HG03521 (cell line): ENCODE data around the gene DRICH1.
"Not testable (repeated sequence)": the region's sequence is repeated elsewhere in the genome, so short reads cannot be mapped to it uniquely, and the experiment has no call there.

Experiments used
- ATAC-seq: cut with Tn5 transposase; IDR thresholded peaks from one replicate; pipeline ENCODE4 v1.9.1; 2021; ENCODE audit warnings: mild to moderate bottlenecking, moderate library complexity; ENCODE audit not compliant: unreplicated experiment

DRICH1 gene

DNA sequence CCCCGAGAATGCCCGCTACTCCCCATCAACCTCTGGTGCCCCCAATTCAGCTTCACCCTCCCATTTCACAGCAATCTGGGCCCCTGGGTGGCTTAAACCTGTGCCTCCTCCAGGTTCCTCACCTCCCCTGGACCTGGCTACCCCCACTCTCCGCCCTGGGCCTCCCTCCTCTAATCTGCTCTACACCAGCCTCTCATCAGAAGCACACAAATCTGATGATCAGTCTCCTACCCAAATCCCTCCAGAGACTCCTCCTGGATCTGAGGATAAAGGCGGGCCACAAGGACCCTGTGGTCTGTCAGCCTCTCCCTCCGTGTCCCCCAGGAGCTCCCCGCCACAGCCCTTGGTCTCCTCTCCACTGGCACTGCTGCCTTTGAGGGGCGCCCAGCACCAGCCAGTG is 28.9 kb downstream of the DRICH1 start:
- no peak for ATAC-seq

DNA sequence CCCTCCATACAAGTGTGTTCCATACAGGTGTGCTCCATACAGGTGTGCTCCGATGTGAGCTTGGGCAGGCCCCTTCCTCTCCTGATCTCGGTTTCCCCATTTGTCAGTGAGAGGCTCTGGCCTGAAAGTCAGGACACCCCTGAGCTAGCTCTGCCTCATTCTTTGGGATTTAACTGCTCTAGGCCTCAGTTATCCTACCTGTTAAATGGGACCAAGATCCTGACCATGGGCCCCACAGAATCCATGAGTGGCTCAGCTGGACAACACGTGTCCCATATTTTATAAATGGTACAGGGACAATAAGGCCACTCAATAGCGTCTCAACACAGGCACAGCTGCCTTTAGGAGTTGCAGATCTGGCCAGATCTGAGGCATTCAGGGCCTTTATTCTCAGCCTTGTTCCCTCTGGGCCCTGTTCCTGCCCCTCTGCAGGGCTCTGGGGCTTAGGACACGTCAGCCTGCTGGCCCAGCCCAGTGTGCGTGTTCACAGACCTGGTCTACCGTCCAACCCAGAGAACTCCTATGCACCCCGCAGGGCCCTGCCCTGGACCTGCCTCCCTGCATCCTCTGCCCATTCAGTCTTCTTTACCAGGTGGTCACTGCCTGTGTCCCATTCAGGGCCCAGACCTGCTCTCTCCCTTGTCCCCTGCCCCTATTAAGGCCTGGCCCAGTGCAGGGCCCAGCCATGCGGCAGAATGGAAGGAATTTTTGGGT is 33.2 kb downstream of the DRICH1 start:
- ATAC-seq, result no peak

DNA sequence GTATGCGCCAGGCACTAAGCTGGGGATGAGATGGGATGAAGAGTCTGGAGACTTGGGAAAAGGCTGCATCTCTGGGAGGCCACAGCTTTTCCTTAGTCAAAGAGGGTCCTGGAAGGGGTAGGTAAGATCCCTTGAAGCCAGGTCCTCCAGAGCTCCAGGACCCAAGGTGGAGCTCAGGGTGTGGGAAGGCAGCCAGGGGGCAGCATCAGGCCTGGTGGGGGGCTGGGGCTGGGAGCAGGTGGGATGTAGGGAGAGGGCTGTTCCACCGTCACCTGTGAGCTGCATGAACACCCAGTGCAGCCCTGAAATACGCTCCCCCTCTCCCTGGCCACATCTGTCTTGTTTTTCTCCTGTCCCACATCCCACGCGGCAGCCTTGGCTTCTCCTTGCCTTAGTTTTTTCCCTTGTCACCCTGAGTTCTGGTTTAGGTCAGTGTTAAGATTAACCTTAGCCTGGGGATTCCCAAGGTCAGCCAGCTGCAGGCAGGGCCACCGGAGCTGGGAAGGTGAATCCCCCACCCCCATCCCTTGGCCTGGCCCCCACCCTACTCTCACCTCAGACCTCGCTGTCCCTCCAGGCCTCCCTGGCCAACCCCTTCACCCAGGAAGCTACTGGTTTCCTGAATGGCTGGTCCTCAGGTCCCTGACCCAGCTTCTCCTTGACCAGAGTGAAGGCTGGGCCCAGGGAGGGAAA is 34.4 kb downstream of the DRICH1 start:
- not testable (repeated sequence) for ATAC-seq

DNA sequence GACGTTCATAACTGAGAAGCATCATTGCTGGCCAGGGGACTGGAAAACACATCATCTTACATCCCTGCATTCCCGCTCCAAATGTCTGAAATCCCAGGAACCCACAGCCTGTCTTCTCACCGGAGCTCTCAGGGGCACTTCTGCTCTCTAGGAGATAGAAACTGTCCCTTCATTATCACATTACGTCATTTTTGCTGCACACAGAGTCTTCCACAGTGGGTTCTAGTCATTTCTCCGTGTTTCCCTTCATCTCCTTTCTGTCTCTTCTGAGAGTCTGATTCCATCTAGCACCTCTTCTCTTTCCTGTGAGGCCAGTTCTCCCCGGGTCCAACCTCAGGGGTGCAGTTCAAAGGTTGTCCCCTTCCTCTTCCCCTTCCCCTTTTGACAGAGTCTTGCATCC is 36.2 kb downstream of the DRICH1 start:
- not testable (repeated sequence) for ATAC-seq

DNA sequence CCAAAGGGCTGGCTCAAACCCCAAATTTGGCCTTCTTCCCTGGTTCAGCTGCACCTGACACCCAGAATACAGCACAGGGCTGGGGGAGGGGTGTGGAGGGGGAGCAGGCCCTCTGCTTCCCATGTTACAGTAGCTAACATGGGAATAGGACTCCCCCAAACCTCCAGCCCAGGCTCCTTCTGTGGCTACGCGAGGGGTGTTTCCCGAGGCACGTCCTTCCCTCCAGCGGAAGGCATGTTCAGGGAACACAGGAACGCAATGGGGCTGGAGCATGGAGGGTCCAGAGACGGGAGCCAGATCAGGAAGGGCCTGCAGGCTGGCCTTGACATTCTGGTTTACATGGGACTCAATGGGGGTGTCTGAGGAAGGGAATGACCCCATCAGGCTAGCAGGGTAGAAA is 40.3 kb downstream of the DRICH1 start:
- ATAC-seq, result no peak

DNA sequence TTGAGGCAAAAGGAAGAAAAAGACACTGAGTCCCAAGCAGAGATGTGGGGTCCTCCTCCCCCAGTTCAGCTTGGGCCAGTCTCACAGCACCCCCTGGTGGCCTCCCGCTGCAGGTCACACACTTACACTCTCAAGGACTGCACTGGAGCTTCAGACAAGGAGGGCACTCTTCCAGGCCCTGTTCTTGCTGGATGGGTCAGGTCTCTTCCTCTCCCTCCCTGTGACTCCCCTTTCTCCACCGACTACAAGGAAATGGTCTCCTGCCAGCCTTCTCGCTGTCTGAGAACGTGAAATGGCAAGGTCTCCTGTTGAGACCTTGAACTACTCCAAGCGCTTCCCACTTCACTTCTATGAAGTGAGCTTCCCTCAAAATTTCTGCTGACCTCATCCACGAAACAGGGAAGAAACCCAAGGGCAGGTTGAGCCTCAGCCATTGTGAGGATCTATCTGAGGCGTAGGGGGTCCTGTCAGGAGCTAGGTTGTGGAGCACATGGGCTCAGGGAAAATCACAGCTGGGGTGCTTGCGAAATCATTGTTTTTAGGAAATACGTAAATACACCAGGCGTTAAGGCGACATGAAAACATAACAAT is 40.8 kb downstream of the DRICH1 start:
- no peak for ATAC-seq

DNA sequence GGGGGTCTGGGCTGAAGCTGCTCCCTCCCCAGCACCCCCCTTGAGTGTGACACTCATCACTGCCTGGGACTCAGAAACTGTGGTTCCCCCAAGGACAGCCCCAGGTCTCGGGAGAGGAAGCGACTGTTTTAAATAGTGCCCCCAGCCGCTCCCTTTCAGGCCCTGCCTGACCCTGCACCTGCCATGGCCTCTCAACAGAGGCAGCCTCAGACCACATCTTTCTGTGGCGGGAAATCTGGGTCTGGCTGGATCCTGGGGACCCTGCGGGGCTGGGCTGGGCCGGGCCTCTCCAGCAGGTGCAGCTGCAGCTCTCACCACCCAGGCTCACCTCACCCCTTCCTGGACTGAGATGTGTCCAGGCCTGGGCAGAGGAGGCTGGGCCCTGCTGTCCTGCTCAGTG is 48.3 kb downstream of the DRICH1 start:
- ATAC-seq, result no peak

DNA sequence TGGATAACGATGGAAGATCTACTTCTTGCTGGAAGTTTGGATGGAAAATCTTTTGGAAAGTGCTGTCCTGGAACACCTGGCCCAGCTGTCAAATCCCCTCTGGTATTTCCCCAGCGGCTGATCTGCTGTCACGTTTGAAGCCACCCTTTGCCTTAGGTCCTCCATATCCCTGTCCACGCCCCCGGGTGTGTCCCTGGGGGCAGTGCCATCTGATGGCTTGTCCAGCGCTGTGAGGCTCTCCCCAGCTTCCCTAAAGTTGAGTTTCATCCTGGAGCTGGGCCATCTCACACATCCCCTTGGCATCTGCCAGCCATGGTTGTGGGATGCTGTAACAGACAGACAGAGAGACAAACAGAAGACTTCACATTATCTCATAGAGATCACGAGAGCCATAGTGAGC is 49.0 kb downstream of the DRICH1 start:
- no peak for ATAC-seq

DNA sequence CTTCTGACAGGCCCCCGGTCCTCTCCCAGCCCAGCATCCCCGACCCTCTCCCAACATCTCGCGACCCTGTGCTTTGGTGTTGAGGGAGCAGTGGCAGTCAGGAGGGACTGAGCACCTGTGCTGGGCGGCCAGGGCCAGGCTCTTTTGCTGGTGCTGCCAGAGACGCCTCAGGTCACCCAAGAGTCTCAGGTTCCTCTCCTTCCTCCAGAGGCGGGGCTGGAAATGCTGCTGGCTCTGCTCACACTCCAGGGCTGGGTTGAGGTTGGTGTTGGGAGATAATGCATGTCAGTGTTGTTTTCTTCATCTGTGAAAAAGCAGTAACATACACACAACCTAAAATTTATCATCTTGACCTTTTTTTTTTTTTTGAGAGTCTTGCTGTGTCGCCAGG is 50.9 kb downstream of the DRICH1 start:
- ATAC-seq, result no peak

DNA sequence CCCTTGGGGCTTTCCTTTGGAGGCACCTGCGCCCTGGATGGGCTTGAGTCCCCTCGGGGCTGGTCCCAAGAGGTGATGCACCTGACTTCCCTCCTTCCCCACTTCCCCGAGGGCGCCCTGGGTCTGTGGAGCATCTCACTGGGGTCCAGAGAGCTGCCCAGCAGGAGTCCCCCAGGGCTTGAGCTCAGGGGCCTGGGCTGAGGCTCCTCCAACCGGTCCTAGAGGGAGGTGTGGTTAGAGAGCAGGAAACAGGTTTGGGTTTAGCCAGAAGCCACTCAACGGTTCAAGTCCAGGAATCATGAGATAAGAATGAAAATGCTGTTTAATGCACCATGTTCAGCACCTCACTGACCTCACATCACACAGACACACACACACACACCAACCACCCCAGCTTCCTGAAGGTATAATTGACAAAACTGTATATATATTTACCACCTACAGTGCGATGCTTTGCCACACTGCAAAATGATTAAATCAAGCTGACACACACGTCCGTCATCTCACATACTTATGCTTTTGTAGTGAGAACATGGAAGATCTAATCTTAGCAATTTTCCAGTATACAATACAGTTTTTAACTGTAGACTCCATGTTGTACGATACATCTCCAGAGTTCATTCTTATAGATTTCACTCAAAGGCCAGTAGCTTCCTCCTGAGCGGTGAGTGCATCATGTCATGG is 51.4 kb downstream of the DRICH1 start:
- ATAC-seq, result no peak

DNA sequence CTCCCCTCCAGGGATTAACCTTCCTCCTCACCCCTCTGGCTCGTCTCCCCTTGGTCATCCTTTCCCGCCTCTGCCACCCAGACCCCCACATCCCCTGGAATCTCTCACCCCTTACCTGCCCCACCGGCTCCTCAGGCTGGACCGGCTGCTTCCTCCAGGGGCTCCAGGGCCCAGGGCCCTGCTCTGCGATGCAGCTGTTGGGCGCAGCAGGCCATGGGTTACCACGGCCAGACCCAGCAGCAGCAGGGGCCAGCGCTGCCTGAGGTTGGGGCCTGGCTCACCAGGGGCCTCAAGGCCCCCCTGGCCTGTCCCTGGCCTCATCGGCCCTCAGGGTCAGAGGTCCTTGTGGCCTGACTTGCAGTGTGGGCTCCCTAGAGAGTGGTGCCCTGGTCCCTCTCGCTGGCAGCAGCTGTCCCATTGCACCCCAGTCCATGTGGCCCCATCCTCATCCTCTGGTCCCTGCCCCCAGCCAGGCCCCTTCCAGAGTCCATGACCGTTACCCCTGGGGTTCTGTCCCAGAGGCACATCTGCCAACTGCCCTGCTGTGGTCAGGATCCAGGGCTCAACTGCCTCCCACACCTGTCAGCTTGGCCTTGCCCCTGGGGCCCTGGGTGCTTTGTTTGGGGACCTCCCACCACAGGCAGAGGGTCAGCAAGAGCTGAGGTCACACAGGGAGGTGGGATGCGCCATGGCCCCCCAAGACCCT is 52.1 kb downstream of the DRICH1 start, which contains the start of gene IGLL1:
IGLL1 (minus strand) TSS at position 421 of the 706 bp plus-strand sequence; CDS start at position 321, 100 bp downstream.
- ATAC-seq, result no peak

DNA sequence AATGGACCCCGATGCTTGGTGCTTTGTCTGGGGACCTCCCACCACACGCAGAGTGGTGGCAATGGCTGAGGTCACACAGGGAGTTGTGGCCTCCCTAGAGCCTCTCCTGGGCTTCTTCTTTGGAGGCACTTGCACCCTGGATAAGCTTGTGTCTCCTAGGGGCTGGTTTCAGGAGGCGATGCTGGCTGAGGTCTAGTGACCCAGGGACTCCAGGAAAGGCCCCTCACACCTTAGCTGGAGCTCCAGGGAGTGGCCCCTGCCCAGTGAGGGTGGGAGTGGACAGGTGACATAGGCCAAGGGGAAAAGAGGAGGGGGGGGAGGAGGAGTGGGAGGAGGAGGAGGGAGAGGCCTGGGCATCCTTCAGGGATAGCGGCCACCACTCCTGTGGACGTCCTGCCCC is 52.8 kb downstream of the DRICH1 start:
- ATAC-seq, result no peak

DNA sequence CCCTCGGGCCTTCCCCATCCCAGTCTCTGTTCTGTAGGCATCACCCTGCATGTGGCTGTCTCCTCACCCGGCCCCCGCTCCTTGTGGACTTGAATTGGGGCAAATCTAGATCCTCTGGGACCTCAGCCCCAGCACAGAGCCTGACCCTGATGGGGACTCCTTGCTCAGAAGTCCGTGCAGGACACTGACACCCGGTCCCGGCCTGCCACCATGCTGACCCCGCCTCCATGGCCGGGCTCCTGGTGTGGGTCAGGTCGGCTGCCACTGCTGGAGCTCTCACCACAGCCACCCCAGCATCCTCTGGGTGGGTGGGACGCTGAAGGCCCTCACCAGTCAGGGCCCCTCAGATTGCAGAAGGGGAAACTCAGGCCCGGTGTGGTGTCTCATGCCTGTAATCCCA is 53.8 kb downstream of the DRICH1 start:
- ATAC-seq, result no peak

DNA sequence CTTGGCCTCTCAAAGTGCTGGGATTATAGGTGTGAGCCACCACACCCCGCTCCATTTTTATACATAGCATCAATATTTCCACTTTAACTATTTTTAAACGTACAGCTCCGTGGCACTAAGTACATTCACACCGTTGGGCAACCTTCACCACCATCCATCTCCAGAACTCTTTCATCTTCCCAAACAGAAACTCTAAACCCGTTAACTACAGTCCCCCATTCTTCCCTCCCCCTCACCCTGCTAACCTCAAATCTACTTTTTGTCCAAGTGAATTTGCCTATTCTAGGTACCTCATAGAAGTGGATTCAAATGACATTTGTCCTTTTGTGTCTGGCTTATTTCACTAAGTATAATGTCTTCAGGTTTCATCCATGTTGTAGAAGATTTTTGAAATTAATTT is 55.4 kb downstream of the DRICH1 start:
- ATAC-seq, result no peak

DNA sequence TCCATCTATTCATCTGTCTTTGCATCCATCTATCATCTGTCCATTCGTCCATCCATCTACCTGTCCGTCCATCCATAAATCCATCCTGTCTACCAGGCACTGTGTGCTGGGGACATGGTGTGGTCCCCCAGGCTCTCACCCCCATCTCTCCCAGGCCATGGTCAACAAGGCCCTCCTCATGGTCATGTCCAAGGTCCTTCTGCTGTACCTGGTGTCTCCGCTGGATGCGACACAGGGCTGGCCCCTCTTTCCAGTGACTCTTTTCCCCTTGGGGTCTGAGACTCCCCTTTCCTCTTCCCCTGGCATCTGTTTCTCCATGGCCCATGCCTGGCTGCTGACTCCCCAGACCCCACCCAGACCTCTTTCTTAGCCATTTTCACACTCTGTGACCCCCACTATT is 56.5 kb downstream of the DRICH1 start:
- no peak for ATAC-seq

DNA sequence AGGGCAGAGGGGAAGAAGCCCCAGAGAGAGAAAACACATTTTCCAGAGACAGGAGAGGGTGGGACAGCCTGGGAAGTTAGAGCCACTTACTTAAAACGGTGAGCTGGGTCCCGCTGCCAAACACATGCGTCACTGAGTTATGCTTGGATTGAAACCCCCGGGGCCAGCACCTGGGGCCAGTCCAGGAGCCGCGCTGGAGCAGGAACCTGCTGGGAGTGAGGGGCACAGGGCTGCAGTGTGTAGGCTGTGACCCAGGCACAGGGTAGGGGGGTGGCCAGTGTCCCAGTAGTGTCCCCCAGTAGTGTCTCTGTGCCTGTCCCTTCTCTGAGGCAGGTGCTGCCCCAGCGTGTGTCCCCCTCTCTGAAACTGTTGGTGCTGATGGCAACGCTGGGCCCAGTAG is 57.2 kb downstream of the DRICH1 start:
- no peak for ATAC-seq

DNA sequence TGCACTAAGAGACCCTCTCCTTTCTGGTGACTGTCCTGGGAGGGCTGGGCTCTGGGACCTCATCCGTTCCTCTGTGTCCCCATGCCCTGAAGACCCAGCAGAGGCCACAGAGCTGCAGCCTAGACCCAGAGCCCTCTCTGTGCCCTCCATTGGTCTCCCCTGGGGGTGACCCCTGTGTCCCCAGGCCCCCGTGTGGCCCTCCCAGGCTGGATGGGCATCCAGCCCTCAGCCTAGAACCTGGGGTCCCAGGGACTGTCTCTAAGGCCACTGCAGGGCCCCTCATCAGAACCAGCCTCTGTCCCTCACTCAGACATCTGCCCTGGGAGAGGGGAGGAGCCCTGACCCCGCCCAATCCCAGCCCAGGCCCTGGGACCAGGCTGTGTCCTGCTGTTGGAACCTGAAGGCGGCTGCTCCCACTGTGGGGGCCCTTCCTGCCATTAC is 57.7 kb downstream of the DRICH1 start:
- ATAC-seq, result no peak

DNA sequence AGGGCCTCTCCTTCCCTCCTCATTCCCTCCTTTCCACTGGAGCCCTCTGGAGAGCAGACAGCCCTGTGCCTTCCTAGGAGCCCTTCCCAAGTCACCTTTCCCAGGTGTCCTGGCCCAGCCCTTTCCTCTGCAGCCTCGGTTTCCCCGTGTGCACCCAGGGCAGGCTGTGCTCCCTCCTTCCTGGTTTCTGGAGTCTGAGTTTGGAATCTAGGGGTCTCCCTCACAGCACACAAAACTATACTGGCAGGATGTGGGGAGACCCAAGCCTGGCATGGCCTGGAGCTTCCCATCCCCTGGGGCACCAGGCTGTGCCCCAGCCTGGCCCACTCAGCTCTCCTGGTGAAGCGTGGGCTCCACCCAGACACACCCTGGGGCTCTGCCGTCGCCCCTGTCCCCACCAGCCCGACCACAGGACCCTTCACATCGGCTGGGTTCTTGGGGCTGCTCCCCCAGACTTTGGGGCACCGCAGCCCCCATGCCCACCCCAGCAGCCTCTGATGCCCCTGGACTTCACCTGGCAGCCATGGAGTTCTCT is 58.4 kb downstream of the DRICH1 start:
- not testable (repeated sequence) for ATAC-seq

DNA sequence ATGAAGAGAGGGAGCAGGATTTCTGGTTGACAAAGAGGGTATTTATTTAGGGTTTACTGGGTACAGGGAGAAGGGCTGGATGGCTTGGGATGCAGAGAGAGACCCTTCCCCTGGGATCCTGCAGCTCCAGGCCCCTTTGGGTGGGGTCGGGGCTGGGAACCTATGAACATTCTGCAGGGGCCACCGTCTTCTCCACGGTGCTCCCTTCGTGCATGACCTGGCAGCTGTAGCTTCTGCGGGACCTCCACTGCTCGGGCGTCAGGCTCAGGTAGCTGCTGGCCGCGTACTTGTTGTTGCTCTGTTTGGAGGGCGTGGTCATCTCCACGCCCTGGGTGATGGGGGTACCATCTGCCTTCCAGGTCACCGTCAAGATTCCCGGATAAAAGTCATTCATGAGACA is 59.0 kb downstream of the DRICH1 start:
- not testable (repeated sequence) for ATAC-seq

DNA sequence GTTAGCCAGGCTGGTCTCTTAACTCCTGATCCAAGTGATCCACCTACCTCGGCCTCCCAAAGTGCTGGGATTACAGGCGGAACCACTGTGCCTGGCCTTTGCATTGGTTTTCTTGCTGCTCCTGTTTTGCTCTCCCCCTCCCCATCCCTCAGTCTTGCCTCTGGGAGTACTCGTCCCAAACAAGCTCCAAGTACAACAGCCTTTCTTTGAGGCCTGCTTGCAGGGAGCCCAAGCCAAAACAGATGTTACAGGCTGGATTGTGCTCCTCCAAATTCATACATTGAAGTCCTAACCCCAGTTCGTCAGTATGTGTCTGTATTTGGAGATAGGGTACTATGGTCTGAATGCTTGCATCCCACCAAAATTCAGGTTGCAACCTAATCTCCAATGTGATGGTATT is 60.6 kb downstream of the DRICH1 start:
- no peak for ATAC-seq

DNA sequence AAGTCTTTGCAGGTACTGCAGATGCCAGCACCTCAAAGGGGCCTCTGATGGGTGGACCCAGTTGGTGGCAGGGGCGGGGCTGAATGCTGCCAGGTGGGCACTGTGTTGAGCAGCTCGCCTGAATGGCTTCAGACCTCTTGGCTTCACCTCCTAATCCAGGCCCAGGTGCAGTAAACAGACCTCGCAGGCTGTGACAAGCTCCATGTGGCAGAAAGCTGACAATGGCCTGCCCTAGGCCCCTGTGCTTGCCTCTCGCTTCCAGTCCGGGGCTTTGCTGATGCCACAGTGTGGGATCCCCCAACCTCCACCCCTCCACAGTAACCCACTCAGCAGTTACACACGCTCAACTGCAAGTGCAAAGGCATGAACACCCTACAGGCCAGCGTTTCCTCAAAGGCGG is 61.4 kb downstream of the DRICH1 start:
- ATAC-seq, result no peak
